Subcutaneous adipose tissue (tissue), 4 donors: ENCODE results near the gene PROM1. TPM values are rescaled to one million over a fixed set of nuclear protein-coding genes. Genes with fewer than 3 reads are reported as not detected.

Experiments
- total RNA-seq, 4 donors: library from RNA; depleted of rRNA; stranded (reverse); fragments of >200 nt; gene quantifications; one replicate each; pipeline ENCODE4 v1.1.0, GENCODE V29; 2016
- TF ChIP-seq, protein P1 (sequence below): fragments of 450-650 bp; IDR thresholded peaks from one replicate; pipeline ENCODE4 v1.5.1; 2016; ENCODE audit warnings: low read depth, mild to moderate bottlenecking, control low read depth, antibody characterized with exemption, moderate library complexity

PROM1 gene
- total RNA-seq, 4 donors from 2014 or later: 0.16 TPM; not detected in 3

DNA sequence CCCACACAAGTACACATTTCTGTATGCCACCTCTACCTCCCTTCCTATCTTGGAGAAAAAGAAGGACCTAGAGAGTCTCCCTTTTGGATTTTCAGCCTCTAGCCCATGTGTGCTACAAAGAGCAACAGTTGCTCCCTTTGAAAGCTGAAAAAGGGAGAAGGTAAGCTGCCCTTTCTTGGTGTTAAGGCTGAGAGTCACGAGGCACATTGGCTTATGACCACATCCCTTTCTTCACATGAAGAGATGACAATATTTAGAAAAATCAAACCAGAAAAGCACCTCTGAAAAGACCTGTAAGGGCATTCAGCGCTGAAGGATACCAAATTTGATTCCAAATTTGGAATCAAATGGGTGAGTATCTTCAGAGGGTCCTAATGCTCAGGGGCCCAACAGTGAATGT lies 138.9 kb downstream of the PROM1 start:
- TF ChIP-seq, protein P1, sequence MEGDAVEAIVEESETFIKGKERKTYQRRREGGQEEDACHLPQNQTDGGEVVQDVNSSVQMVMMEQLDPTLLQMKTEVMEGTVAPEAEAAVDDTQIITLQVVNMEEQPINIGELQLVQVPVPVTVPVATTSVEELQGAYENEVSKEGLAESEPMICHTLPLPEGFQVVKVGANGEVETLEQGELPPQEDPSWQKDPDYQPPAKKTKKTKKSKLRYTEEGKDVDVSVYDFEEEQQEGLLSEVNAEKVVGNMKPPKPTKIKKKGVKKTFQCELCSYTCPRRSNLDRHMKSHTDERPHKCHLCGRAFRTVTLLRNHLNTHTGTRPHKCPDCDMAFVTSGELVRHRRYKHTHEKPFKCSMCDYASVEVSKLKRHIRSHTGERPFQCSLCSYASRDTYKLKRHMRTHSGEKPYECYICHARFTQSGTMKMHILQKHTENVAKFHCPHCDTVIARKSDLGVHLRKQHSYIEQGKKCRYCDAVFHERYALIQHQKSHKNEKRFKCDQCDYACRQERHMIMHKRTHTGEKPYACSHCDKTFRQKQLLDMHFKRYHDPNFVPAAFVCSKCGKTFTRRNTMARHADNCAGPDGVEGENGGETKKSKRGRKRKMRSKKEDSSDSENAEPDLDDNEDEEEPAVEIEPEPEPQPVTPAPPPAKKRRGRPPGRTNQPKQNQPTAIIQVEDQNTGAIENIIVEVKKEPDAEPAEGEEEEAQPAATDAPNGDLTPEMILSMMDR: no peak

DNA sequence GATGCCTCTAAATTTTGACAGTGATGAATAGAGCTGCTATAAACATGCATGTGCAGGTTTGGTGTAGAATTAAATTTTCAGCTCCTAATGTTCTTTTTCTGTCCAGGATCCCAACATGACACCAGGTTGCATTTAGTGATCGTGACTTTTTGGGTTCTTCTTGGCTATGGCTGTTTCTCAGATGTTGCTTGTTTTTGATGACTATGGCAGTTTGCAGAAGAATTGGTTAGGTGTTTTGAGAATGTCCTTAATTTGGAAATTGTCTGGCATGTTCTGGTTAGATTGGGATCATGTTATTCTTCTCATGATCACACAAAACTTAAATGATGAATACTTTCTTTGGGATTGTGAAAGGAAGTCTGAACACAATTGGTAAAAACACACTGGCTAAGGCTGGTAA lies 141.5 kb downstream of the PROM1 start:
- TF ChIP-seq, protein P1: no peak

DNA sequence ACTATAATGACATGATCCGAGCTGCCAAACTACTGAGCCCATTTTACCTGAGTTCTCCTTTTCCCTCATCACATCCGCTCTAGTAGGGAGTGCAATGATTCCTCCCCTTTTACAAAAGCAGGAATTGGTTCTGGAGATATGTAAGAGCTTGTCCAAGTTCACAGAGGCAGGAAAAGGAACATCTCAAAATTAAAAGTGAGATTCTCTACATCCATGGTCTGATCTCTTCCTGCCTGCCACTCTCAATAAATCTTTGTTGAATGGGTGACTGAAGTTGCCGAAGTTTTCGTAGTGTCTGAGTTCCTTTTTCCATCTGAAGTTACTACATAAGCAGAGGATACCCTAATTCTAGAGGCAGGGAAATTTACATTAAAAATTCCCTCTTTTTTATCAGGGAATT lies 145.2 kb downstream of the PROM1 start, which contains the start of gene FGFBP1:
FGFBP1 (minus strand) TSS at position 101 of the 400 bp plus-strand sequence. CDS start 2,108 bp downstream, outside the sequence.
- TF ChIP-seq, protein P1: no peak

DNA sequence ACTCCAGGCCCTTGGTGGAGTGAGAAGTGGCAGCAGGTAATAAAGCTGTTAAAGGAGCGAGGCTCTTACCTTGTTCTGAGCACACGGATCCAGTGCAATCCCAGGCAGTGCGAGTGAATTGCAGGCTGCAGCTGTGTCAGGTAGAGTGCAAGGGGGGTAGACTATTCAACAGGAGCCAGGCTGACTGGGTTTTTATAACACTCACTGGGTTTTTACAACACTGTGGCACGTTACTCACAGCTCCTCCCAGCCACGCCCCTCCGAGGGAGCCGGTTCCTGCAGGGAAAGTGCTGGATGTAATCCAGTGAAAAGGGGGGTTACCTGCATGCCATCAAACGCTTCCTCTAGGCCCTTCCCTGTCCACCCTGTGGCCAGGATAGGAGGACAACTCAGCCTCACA lies 145.6 kb downstream of the PROM1 start:
- TF ChIP-seq, protein P1: no peak

DNA sequence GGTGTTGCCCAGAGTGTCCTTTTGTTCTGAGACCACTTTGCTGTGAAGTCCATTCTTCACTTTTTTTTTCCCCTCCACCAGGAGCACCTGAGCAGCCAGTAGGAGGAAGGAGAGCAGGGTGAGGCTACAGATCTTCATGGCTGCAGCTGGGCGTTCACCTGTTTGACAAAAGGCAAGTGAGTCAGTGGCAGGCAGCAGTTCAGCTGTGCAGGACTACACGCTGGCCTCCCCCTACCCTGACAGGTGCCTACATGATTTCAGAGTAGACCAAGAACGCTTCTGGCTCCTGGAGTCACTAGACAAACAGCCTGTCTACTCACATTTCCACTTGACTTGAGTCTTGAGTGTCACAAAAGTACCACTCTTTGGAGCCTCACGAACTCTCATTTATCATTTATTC lies 147.3 kb downstream of the PROM1 start:
- TF ChIP-seq, protein P1: no peak

DNA sequence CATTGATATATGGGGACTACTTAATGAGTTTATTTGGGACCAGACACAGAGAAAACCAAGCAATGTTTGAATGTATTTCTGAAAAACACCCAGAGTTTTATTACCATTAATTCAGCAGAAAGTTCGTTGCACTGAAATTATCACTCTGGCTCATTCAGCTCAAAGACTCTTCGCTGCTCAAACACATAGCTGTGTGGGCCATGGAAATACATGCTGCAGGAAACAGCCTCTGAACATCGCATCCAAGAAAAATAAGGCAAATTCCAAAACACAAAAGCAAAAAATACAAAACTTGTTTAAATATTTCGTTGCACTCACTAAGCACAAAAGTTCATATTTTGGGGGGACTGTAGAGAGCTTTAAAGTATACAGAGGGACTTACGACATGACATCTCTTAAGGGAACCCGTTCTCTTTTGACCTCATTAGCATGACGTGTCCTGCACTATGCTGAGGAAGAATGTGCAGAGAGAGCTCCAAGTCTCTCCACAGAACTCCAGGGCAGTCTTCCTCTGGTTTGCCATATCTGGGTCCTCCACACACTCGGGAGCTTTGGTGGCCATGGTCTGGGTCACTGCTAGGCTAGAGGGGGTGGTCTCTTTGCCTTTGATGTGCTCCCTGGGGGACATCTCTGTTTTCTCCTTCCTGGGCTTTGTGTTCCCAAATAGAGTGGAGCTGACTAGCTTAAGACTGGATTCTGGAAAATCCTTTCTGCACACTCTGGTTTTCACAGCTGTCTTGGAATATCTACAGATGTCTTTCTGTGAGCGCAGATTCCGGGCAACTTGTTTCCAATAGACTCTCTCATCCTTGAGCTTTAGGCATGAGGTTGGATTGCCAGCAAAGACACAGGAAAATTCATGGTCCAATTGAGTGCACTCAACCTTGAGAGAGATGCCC lies 148.1 kb downstream of the PROM1 start:
- TF ChIP-seq, protein P1: no peak

DNA sequence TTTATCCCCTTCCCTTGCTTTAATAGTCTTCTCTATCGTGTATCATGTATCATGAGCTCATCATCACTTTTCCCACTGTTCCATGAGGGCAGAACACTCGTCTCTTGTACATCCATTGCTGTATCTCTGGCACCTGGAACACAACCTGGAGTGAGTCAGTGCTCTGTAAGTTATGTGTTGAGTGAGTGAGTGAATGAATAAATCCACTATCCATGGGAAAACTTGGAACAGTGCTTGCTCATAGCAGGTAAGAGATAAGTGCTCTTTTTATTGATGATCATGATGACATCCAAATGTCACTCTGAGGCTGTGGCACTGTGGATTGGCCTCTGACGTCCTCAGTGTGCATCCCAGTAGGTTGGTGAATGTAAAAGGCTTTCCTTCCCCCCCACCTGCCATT lies 149.6 kb downstream of the PROM1 start:
- TF ChIP-seq, protein P1: no peak
